ENCODE data around the gene HASPIN.

- TF ChIP-seq EZH2 (IDR thresholded peaks at IDR 0.05; ENCODE audit: borderline replicate concordance, low read length): no peak
- TF ChIP-seq, protein P1, sequence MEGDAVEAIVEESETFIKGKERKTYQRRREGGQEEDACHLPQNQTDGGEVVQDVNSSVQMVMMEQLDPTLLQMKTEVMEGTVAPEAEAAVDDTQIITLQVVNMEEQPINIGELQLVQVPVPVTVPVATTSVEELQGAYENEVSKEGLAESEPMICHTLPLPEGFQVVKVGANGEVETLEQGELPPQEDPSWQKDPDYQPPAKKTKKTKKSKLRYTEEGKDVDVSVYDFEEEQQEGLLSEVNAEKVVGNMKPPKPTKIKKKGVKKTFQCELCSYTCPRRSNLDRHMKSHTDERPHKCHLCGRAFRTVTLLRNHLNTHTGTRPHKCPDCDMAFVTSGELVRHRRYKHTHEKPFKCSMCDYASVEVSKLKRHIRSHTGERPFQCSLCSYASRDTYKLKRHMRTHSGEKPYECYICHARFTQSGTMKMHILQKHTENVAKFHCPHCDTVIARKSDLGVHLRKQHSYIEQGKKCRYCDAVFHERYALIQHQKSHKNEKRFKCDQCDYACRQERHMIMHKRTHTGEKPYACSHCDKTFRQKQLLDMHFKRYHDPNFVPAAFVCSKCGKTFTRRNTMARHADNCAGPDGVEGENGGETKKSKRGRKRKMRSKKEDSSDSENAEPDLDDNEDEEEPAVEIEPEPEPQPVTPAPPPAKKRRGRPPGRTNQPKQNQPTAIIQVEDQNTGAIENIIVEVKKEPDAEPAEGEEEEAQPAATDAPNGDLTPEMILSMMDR (IDR thresholded peaks at IDR 0.05; ENCODE audit: low read length): no peak
Measured at GRCh38 chr17:3693829-3694231, 29.9 kb upstream of the HASPIN start.

Measured in OCI-LY1 (cell line).